HG03575 (cell line): Measurements from ENCODE around the gene PSMB2.
"Not testable (repeated sequence)": the region's sequence is repeated elsewhere in the genome, so short reads cannot be mapped to it uniquely, and the experiment has no call there.

ENCODE experiments used
- ATAC-seq: cut with Tn5 transposase; IDR thresholded peaks from one replicate; pipeline ENCODE4 v1.9.1; 2021; ENCODE audit not compliant: unreplicated experiment, insufficient number of reproducible peaks, low FRiP score; ENCODE audit errors: extremely low read depth

Gene PSMB2

DNA sequence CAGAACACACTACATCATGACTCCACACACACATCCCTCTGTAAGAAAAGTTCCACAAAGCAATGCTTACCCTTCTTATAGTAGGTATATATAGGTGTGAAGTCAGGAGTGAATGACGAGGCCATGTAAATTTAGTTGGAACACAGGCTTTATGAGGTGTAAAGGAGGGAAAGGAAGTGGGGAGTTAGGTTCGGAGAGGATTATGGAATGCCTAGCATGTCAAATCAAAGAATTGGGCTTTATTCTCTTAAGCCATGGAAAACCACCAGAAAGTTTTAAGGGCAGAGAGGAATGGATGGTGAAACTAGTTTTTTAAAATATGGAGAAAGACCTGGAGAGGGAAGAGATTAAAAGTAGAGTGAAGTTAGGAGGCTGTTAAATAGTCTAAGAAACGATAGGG is 41.9 kb downstream of the PSMB2 start:
- ATAC-seq = no peak

DNA sequence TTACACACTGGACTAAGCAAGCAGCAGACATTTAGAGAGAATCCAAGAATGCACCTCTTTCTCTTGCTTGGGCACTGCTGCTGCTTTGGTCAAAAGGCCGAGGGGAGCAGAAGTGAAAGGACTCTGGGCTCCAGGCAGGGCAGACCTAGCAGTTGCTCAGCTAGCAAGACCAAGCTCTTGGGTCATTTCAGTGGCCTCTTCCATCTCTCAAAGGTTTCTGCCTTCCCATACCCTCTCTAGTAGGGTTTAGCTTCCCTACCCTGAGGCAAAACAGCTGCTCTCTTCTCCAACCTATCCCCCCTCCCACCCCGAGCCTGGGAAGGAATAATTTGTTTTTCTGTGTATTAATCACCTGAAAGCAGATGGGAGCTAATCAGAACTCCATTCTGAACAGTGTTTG is 42.4 kb downstream of the PSMB2 start:
- no peak for ATAC-seq

DNA sequence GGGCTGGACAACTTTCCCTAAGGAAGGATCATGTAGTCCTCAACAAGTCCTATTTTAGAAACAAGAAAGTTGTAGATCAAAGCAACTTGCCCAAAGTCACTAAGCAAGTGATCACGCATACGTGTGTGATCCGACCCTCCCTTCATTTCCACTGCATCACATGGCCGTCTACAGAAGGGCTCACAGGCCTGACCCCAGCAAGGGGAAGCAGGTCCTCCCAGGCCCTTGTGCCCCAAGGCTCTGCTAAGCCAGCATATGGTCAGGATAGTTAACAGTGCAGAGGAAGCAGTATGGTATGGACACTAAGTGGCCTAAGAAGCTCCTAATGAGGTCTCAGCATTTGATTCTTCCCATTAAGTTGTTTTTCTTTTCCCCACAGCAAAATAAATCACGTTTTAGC is 43.5 kb downstream of the PSMB2 start:
- ATAC-seq = no peak

DNA sequence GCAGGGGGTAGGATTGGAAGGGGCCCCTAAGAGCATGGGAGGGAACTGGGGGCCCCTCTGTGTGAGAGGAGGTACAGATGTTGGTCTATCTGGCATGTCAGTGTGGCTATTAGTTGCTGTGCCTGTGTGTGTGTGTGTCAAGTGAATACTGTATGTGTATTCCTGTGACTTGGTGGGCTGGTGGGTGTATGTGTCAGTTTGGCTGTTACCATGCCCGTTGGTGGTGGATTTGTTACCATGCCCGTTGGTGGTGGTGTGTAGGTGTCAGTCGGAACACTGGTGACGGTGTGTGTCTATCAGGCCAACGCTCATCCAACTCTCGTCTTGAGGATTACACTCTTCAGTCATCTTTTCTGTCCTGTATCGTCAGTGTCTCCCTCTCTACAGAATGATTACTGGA is 45.6 kb downstream of the PSMB2 start:
- ATAC-seq = no peak

DNA sequence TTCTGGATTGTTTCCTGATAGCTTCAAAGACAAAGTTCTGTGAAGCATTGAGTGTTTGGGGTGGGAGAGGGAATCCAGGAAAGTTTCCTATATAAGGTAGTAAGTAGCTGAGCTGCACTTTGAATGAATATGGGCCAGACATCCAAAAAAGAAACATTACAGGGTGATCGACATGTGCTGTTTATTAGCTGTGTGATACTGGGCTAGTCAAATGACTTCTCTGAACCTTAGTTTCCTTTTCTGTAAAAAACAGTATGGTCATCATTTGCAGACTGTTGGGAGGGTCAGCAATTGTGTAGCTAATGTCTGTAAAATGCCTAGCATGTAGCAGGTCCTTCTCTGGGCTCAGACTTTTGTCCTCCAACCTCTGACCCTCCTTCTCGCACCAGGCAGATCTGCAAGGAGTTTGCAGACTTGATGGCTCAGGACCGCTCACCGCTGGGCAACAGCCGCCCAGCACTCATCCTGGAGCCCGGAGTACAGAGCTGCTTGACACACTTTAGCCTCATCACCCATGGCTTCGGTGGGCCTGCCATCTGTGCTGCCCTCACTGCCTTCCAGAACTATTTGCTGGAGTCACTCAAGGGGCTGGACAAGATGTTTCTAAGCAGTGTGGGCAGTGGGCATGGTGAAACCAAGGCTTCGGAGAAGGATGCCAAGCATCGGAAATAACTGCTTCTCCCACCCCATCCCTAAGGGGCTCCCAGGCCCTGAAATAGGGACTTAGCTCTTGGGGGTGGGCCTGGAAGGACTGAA is 47.1 kb downstream of the PSMB2 start:
- no peak for ATAC-seq

DNA sequence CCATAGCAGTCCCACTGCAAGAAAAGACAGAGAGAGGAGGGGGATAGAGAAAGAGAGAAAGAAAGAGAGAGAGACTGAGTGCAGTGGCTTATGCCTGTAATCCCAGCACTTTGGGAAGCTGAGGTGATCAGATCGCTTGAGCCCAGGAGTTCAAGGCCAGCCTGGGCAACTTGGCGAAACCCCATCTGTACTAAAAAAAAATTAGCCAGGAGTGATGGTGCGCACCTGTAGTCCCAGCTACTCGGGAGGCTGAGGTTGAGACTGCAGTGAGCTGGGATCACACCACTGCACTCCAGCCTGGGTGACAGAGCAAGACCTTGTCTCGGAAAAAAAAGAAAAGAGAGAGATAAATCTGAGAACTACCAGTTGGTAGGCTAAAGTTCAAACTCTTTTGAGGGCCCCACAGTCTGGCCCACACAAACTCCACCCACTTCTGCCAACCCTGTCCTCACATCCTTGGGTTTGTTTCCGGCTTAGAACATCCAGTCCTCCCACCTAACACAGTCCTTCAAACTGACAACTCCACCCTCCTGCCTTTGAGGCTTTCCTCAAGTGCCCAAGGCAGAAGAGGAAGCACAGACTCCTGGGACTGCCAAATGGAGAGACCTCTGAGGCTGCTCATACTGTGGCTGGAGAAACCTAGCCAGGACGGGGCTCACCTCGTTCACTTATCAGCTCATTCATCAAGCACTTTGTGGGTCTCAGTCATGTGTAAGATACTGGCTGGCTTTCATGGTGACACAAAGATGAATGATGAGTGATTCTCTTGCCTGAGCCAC is 48.1 kb downstream of the PSMB2 start:
- ATAC-seq = no peak

DNA sequence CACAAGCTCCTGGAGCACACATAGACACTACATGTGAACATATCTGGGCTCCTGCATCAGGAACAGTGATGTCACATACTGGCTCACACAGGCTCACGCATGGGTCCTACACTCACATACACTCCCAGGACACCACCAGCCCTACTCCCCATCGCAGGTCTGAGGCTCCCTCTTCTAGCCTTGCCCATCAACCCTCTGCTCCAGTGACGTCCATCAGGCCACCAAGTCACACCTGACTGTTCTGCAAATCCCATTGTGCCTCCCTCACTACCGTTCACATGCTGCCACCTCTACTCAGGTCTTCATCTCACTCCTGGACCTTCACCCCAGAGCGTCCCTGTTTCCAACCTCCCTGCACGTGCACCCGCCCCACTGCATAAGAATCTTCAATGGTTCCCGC is 50.1 kb downstream of the PSMB2 start:
- ATAC-seq = no peak

DNA sequence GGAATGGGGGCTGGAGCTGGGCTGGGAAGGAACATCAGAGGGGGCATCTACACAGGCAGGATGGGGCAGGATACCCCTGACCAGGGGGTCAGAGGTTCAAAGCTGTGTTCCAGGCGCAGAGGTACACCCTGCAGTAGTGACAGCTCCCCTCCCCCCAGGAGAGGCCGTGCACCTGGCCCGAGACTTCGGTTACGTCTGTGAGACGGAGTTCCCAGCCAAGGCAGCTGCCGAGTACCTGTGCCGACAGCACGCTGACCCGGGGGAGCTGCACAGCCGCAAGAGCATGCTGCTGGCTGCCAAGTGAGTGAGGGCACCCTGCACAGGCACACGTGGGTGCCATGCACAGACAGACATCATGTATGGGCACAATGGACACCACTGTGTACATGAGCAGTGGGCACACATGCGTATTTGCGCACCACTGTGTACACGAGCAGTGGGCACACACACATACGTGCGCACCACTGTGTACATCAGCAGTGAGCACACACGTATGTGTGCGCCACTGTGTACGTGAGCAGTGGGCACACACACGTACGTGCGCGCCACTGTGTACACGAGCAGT is 50.8 kb downstream of the PSMB2 start:
- no peak for ATAC-seq

DNA sequence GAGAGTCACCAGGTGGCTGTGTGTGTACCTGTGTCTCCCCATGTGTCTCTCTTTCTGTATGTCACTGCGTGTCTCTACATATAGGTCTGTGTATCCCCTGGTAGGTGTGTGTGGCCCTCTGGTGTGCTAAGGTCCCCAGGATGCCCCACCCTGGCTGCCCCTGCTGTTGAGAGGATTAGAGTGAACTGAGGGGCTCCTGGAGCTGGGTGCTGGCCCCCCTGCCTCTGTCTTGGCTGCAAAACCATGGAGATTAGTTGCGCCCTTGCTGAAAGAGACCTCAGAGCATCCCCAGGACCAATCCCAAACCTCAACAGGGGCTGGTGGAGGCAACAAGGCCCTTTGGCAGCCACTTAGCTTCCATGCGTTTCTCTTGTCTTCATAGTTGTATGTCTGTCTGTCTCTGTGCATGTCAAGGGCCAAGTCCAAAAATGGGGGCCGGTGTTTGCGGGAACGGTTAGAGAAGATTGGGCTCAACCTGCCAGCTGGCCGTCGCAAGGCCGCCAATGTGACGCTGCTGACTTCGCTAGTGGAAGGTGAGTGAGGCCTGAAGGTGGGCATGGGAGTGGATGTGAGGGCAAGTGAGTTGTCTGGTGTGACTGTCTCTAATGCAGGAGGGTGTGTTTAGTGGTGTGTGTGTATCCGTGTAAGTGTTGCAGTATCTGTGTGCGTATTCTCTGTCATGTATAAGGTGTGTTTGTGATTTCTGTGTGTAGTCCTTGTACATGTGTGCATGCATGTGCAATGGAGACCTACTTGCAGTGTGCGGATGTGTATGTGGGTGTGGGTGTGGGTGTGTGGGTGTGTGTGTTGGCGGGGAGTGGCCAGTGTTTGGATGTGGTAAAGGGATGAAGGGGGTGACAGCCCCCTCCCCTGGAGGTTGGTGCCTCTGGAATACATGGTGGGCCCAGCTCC is 51.6 kb downstream of the PSMB2 start:
- no peak for ATAC-seq

DNA sequence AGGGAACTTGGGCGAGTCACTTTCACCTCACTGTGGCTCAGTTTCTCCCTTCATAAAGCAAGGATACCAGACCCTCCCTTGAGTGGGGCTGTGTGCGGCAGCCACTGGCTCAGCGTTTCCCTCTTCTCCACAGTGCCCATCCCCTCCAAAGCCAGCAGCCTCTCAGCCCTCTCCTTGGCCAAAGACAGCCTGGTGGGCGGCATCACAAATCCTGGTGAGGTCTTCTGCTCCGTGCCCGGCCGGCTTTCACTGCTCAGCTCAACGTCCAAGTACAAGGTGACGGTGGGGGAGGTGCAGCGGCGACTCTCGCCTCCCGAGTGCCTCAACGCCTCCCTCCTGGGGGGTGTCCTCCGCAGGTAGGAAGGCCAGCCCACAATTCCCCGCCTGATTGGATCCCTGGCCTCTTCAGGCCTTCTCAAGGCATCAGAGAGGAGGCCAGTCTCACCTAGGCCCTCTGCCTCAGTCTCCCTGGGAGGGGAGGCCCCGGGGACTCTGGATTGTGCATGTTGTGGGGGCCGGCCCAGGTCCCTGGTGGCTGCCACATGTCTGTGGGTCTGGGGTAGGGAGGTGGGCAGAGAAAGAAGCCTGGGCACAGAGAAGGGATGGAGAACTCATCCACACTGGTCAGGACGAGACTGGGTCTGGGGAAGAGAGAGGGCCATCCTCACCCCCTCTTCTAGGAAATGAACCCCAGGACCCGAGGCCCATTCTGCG is 53.0 kb downstream of the PSMB2 start:
- no peak for ATAC-seq

DNA sequence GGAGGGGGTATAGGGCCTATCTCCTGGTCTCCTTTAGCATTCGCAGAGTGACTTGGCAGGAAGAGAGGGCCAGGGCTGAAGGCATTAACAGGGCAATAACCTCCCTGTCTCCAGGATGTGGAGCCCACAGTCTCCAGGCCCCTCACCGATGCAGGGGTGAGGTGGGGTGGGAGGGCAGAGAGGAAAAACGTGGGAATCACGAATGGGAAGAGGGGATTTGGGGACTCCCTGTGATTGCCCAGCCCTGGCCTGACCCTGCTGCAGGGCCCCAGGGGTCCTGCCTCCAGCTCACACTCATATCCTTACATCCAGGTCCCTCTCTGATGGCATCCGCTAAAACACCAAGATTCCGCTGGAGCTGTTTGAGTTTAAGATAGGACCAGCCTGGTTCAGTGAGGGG is 53.6 kb downstream of the PSMB2 start:
- no peak for ATAC-seq

DNA sequence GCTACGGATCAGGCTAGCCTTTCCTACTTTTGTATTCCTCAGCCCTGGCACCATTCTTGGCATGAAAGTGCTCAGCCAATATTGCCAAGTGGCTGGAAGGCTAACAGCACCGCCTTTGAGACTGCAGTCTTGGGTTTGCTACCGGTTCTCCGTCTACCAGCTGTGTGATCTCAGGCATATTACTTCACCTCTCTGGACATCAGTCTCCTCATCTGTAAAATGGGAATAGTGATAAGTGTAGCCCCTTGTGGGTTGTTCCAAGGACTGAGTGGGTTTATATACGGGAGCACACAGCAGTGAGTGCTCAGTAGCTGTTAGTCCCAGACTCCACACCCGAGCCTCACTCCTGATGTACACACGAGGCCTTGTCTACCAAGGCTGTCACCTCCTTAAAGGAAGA is 54.5 kb downstream of the PSMB2 start:
- ATAC-seq = no peak

DNA sequence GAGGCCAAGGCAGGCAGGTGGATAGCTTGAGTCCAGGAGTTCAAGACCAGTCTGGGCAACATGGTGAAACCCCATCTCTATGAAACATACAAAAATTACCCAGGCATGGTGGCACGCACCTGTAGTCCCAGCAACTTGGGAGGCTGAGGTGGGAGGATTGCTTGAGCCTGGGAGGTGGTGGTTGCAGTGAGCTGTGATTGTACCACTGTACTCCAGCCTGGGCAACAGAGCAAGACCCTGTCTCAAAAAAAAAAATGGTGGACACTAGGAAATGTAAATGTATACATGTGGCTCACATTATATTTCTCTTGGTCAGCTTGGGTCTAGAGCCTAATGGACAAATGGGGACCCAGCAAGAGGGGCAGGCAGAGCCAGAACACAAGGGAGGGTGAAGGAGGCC is 55.5 kb downstream of the PSMB2 start:
- not testable (repeated sequence) for ATAC-seq

DNA sequence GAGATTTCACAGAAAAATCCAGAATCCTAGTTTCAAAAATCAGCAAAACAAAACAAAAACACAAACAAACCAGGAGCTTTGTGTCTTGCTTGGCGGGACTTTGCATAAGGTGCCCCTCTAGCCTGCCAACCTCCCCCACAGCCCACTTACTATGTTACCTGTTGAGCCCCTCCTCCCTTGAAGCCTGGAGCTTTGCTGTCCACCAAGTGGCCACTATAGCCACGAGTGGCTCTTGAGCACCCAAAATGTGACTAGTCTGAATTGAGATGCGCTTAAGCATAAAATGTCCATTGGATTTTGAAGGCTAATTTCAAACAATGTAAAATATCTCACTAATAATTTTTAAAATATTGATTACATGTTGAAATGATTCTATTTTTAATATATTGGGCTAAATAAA is 56.0 kb downstream of the PSMB2 start:
- ATAC-seq = no peak

DNA sequence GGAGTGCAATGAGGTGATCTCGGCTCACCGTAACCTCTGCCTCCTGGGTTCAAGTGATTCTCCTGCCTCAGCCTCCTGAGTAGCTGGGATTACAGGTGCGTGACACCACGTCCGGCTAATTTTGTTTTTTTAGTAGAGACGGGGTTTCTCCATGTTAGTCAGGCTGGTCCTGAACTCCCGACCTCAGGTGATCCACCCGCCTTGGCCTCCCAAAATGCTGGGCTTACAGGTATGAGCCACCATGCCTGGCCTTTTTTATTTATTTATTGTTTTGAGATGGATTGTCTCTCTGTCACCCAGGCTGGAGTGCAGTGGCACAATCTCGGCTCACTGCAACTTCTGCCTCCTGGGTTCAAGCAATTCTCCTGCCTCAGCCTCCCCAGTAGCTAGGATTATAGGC is 59.7 kb downstream of the PSMB2 start:
- not testable (repeated sequence) for ATAC-seq

DNA sequence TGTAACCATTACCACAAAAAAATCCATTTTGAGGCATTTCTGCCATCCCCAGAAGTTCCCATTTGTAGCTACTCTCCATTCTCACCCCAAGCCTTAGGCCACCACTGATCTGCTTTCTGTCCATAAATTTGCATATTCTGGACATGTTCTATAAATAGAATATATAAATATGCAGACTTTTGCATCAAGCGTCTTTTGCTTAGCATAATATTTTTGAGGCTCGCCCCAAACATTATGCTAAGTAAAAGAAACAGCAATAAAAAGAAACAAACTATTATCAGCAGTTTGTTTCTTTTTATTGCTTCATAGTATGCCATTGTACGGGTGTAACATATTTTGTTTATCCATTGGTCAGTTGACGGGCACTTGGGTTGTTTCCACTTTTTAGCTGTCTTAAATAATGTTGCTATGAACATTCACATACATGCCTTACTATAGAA is 60.4 kb downstream of the PSMB2 start:
- no peak for ATAC-seq

DNA sequence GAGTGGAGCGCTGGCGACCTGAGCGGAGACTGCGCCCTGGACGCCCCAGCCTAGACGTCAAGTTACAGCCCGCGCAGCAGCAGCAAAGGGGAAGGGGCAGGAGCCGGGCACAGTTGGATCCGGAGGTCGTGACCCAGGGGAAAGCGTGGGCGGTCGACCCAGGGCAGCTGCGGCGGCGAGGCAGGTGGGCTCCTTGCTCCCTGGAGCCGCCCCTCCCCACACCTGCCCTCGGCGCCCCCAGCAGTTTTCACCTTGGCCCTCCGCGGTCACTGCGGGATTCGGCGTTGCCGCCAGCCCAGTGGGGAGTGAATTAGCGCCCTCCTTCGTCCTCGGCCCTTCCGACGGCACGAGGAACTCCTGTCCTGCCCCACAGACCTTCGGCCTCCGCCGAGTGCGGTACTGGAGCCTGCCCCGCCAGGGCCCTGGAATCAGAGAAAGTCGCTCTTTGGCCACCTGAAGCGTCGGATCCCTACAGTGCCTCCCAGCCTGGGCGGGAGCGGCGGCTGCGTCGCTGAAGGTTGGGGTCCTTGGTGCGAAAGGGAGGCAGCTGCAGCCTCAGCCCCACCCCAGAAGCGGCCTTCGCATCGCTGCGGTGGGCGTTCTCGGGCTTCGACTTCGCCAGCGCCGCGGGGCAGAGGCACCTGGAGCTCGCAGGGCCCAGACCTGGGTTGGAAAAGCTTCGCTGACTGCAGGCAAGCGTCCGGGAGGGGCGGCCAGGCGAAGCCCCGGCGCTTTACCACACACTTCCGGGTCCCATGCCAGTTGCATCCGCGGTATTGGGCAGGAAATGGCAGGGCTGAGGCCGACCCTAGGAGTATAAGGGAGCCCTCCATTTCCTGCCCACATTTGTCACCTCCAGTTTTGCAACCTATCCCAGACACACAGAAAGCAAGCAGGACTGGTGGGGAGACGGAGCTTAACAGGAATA is 64.0 kb downstream of the PSMB2 start:
- no peak for ATAC-seq

DNA sequence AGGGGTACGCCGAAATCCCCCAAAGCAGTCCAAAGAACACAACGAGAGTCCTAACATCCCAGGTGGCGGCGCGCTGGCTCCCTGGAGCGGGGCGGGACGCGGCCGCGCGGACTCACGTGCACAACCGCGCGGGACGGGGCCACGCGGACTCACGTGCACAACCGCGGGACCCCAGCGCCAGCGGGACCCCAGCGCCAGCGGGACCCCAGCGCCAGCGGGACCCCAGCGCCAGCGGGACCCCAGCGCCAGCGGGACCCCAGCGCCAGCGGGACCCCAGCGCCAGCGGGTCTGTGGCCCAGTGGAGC is 64.6 kb downstream of the PSMB2 start:
- not testable (repeated sequence) for ATAC-seq
